ENCODE results near the gene ATP5ME. TPM values are rescaled to one million over a fixed set of nuclear protein-coding genes. Genes with fewer than 3 reads are reported as not detected.
"Not testable (repeated sequence)": the region's sequence is repeated elsewhere in the genome, so short reads cannot be mapped to it uniquely, and the experiment has no call there.

Gene ATP5ME
- total RNA-seq, 1 donor from 2014 or later = 41.5 TPM

DNA sequence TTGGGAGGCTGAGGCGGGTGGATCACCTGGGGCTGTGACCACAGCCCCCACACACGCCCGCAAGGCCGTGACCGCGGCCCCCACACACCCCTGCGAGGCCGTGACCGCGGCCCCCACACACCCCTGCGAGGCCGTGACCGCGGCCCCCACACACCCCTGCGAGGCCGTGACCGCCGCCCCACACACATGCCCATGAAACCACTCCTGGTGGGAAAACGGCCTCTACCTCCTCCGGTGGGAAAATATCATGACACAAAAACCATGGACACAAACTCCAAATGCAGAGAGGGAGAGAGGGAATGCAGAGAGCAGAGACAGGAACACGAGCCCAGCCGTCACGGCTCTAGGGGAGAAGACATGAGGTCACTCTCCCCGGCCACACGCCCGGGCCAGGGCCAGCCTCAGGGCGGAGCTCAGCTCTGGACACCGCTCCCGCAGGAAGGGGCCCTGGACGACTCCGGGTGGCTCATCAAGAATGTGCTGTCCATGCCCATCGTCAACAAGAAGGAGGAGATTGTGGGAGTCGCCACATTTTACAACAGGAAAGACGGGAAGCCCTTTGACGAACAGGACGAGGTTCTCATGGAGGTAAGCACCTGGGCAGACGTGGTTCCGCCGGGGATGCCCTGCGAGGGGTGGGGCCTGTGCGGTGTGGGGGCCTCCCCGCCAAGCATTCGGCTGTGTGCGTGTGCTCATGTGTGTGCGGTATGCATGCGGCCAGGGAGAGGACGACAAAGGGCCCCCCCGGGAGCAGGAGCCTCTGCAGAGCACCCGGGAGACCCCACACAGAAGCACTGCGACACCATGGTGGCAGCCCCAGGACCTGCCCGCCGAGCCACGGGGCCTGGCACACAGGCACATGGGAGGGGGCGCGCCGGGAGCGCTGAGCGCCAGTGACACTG is 17.4 kb downstream of the ATP5ME start:
- no peak for DNase-seq (ENCODE audit: low read depth)

DNA sequence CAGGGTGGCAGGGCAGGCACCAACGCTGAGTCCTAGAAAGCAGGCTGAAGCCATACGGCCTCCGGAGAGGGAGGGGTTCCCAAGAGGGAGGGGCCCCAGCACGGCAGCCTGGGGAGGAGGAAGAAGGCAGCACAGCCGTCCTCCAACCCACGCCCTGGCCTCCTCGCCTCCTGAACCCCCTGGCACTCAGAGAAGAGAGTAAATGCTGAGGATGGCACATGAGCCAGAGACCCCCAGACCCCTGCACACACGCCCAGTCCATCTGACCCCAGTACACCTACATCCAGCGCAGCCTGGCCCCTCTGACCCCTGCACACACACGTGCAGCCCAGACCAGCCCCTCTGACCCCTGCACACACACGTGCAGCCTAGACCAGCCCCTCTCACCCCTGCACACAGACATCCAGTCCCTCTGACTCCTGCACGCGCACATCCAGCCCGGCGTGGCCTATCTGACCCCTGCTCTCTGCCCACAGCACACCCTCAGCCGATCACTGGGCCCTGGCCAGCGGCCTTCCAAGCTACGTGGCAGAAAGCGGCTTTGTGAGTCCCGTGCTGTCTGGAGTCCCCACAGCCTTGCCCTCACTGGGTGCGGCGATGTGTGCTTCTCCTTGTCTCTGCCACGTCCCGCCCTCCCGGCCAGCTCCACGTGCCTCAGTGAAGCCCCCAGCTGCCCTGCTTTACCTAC is 18.5 kb downstream of the ATP5ME start:
- no peak for DNase-seq (ENCODE audit: low read depth)

DNA sequence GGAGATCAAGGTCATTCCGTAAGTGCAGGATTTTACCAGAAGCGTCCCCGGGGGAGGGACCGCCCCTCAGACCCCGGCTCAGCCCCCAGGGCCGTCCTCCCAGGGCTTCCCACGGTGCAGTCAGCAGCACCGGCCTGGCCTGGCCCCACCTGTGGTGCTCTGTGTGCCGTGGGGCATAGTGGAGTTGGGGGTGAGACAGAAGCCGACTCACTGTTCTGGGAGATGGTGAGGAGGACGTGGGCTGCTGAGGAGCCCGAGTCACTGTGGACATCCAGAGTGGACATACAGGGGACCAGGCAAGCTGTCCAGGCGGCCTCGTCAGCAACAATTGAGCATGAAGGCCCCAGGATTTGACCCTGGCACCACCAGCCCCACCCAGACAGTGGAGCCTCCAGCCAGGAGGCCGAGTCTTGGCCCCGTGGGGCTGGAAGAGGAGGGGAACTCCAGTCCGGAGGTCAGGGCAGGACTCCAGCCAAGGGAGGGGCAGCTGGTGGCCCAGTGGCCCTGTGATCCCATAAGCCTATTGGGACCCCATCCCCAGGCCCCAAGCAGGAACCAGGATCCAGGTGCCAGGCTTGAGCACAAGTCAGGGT is 19.1 kb downstream of the ATP5ME start:
- DNase-seq (ENCODE audit: low read depth) = no peak

DNA sequence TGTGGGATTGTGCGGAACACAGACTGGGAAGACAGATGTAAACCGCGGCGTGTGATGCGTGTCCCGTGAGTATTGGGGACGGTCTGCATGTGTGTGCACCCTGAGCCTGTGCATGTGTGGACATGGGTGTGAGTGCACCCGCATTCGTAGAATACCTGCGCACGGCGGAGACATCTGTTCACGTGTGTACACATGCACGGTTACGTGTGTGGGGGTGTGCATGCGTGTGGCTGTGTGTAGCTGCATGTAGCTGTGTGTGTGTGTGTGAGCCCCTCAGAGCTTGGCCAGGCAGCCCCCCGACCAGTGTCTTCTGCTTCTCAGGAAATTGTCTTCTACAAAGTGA is 19.6 kb downstream of the ATP5ME start:
- DNase-seq (ENCODE audit: low read depth) = no peak

DNA sequence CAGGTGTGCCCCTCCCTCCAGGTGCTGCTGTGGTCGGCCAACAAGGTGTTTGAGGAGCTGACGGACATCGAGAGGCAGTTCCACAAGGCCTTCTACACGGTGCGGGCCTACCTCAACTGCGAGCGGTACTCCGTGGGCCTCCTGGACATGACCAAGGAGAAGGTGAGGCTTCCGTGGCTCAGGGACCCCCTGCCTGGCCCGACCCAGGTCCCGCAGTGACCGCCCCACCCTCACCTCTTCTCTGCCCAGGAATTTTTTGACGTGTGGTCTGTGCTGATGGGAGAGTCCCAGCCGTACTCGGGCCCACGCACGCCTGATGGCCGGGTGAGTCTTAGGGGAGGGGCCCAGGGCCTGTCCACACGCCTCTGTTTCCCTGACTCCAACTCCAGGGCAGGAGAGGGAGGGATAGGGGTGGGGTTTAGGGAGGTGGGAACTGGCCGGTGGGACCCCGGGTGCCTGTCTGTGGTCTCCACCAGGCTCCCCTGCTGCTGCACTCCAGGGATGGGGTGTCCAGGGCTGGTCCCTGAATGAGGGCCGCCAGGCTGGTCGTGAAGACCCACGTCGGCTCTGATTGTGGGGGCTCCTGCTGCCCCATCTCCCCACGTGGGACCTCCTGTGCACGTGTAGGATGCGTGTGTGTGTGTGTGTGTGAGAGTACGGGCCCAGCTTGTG is 20.1 kb downstream of the ATP5ME start:
- DNase-seq (ENCODE audit: low read depth) = no peak

DNA sequence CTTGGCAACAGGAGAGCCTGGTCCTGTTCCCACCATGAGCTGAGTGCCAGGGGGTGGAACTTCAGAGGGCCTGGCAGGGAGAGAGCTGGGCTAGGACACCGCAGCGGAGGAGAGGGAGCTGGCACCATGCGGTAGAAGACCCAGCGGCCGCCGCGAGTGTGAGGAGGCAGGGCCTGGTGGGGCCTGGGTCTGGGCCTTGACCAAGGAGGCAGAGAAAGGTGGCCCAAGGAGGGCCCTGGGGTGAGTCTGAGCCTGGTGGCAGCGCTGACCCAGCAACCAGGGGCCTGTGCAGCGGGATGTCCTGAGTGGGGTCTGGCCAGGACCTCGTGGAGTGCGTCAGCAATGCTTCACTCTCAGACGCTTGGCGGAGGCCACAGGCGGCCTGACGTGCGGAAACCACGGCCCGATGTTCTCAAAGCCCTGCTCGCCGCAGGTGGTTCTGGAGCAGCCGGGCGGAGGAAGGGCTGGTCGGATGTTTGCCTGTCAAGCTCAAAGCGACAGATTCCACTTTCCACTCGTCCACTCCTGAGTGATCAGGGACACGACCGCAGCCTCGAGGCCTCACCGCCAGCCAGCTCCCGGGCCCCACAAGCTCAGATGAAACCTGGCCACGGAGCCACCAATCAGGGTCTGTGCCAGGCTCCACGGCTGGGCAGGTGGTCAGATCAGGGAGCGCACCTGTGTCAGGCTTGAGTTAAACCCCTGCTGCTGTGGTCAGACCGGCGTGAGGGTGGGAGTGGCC is 20.8 kb downstream of the ATP5ME start:
- no peak for DNase-seq (ENCODE audit: low read depth)

DNA sequence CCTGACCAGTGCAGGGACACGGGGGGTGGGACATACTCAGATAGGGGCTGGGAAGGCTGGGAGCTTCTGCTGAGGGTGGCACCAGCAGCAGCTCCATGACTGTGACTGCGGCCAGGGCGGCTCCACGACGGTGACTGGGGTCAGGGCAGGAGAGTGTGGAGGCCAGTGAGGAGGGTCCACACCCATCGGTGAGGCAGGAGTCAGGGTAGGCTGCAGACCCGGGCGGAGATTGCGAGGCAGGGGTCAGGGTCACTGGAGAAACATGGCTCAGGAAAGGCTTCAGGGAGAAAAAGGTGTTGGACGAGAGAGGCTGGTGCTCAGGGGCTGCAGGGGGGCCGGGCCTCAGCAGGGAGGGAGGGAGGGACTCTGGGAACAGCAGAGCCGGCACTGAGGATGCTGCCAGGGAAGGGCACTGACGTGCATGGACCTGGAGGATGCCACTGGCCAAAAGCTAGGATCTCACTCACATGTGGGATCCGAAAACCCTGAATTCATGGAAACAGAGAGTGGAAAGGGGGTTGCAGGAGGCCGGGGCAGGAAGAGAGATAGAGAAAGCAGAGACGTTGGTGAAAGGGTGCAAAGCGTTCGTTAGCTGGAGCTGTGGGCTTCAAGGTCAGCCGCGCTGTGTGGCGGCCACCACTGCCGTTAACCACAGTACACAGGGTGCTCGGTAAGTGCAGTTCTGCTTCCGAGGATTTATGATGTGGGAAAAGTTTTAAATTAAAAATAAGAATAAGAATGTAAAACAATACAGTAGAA is 22.0 kb downstream of the ATP5ME start:
- no peak for DNase-seq (ENCODE audit: low read depth)

DNA sequence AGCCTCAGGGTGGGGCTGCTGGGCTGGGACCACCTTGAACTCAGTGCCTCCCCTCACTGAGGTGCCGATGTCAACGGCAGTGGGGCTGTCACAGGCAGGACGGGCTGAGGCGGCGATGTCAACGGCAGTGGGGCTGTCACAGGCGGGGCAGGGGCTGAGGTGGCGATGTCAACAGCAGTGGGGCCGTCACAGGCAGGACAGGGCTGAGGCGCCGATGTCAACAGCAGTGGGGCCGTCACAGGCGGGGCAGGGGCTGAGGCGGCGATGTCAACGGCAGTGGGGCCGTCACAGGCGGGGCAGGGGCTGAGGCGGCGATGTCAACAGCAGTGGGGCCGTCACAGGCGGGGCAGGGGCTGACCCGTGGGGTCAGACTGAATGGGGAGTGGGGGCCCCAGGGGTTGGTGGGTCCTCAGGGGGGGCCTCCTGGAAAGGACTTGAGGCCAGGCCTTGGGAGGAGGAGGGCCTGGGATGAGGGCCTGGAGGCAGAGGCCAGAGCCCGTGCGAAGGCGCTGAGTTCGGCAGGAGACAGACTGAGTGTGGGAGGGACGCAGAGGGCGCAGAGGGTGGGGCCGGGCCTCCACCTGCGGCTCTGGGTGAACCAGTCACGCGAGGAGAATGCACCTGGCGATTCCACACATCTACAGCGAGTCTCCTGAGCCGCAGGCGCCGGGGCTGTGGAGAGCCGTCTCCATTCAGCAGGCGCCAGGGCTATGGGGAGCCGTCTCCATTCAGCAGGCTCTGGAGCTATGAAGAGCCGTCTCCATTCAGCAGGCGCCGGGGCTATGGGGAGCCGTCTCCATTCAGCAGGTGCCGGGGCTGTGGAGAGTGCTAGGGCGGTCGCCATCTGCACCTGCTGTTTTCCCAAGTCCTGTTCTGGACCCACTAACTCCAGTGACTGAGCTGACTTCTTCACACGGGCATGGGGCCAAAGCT is 22.9 kb downstream of the ATP5ME start:
- DNase-seq (ENCODE audit: low read depth) = no peak

DNA sequence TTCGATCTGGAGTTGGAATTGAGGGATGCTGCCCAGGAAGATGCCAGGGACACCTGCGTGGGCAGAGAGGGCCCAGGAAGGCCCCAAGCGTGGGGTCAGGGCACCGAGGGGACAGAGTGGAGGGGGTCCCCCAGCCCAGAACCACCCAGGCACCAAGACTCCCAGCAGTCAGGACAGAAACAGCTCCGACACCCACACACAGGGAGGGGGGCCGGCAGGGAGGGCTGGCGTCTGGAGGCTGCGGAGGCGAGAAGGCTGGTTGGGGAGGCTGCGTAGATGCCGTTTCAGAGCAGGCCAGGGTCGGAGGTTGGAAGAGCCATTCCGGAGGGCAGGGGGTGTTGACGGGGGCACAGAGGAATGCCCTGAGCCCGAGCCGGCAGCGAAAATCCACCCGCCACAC is 23.6 kb downstream of the ATP5ME start:
- DNase-seq (ENCODE audit: low read depth) = no peak

DNA sequence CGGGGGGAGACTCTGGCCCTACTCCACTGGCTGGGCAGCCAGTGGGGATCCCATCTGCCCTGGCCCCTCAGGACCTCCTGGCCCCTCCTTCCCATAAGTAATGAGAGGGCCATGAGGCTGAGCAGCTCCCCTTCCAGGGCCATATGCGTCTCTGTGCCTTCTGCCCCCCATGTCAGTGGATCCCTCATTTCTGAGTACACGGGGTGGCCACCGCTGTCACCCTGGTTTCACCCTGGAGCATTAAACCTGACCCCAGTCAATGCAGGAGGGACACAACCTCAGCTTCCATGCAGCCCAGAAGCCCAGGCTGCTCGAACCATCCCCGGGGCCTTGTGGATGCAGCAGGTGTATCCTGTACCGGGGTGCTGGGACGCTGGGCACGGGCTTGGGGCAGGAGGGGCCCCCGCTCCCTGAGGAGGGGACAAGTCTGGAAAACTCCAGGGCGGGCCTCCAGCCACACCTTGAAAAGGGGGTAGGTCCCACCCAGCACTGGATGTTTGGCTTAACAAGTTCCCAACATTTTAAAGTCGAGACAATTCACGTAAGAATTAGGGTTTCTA is 24.2 kb downstream of the ATP5ME start:
- DNase-seq (ENCODE audit: low read depth) = no peak

DNA sequence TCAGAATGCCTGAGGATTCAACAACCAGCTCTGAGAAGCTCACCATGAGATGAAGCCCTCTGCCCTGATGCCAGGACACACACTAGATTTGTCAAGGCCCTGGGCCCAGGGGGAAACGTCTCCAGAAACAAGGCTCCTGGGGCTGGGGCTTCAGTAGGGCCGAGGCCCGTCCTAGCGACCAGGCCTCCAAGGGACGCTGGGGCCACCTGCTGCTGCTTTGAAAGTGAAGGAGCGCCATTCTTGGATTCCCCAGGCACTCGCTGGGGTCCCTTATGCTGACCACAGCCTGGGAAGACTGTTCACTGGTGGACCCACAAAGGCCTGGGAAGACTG is 24.8 kb downstream of the ATP5ME start:
- DNase-seq (ENCODE audit: low read depth) = no peak

DNA sequence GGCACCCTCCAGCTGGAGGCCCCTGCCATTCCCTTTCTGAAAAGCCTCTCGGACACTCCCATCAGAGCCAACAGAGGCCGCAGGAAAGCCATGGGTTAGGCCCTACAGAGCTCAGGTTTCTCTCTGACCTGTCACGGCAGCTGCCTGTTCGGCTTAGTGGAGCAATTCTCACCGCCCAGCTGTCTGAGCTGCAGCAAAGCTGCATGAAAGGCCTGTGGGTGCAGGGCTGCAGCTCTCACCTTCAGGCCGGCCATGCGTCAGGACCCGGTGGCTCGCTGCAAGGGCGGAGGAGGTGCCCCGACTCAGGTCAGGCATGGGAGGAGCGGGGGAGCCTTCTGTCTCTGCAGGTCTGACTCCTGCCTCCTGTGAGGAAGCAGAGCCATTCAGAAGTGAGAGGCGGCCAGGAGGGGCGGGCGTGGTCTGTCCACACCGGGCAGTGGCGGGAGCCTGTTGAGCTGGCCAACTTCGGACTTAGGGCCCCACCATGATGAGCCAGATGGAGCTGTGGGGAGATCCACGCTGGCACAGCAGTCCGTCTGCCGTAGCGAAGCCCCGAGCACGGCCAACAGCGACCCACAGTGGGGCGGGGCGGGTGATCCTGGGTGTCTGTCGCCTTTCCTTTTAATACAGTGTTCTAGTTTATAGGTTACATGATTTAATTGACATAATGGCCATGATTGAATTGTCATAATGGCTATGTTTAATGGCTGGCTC is 25.3 kb downstream of the ATP5ME start:
- DNase-seq (ENCODE audit: low read depth) = no peak

DNA sequence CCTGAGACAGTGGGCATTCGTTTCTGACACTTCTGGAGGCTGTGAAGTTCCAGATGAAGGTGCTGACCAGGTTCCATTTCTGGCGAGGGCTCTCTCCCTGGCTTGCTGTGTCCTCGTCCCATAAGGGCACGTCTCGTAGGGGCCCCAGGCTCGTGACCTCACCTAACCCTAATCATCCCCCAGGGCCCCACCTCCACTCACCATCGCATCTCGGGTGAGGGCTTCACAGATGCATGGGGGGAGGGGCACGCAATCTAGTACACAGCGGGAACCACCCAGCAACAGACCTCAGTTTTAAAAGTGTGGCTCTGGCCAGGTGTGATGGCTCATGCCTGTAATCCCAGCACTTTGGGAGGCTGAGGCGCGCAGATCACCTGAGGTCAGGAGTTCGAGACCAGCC is 26.6 kb downstream of the ATP5ME start:
- no peak for DNase-seq (ENCODE audit: low read depth)

DNA sequence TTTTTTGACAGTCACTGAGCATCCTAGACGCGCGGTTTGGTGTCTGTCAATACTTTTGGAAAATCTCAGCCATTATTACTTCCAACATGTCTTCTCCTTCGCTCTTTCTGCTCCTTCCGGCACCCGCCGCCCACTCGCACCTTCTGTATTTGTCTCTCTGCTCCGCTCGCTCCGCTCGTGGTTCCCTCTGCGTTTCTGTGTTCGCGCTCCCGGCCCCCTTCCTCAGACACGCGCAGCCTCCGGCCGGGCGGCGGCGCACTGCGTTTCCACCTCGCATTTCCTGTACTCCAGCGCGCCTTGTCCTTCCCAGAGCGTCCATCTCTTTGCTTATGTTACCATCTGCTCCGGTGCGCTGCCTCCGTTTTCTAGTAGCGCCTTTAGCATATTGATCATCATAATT is 27.6 kb downstream of the ATP5ME start:
- DNase-seq (ENCODE audit: low read depth) = no peak

DNA sequence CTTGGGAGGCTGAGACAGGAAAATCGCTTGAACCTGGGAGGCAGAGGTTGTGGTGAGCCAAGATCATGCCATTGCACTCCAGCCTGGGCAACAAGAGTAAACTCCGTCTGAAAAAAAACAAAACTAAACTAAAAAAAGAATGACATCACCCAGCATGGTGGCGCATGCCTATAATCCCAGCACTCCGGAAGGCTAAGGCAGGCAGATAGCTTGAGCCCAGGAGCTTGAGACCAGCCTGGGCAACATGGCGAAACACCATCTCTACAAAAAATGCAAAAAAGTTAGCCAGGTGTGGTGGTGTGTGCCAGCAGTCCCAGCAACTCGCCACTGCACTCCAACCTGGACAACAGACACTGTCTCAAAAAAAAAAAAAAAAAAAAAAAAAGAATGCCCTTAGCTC is 31.7 kb downstream of the ATP5ME start:
- not testable (repeated sequence) for DNase-seq (ENCODE audit: low read depth)

DNA sequence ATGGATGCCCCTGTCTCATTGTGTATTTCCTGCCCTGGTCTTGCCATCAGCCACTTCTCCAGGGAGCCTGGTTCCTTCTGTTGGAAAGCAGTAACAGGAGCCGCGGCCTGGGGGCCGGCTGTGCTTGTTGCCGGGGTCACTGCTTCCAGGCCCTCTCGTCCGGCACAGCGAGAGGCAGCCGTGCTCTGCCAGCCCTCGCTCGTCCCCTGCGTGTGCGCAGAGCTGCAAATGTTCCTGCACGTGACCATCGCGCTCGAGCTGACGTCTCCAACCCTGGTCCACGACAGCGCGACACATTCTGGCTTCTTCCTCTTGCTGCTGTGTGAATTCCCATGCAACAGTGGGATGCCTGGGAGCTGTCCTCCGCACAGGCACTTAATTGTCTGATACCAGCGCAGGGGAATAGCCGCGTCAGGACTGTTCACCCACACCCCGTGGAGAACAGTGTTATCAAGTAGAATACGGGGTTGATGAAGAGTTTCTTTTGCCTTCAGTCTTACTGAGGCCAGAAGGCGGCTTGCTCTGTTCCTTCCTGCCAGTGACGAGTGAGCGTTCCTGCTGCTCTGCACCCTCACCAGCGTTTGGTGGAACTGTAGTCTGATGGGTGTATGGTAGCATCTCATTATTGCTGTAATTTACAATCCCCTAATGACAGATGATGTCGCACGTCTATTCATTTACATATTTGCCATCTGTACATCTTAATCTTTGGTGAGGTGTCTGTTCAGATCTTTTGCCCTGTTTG is 36.4 kb downstream of the ATP5ME start:
- DNase-seq (ENCODE audit: low read depth) = no peak

DNA sequence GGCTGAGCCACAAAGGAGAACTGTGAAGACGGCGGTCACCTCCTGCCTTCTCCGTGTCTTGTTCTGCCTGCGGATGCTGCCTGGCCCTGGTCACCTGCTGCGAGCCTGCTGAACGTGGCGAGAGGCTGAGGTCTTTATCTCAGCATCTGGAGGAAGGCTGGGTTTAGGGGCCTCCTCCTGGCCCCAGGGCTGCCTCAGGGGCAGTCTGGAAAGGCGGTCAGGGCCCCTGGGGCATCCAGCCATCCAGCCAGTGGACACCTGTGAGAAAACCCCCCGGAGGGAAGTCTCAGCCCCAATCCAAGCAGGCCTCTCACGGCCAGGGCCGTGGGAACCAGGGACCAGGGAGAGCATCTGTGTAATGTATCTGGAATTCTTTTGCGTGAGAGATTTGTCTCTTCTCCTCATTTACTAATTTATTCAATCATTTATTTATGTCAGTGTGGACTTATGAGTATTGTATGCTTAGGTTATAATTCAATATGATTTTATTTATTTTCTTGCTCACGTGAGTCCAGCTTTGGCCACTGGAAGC is 37.4 kb downstream of the ATP5ME start:
- DNase-seq (ENCODE audit: low read depth) = no peak
